Measurements from ENCODE around the gene SIPA1L3.
A peak's percentile ranks its signal among the peaks of the same experiment; 100 is the strongest.

SIPA1L3 gene

GRCh38 chr19:38252385-38252784, 345.4 kb downstream of the SIPA1L3 start:
- DNase-seq: no peak
- in situ Hi-C loops (cut with MboI; ENCODE audit: low pct_unique_long_range_greater_than_20kb, low sequenced_read_pairs): loop anchor here (10.0 kb wide), 1 partner anchor 72 kb away; no protein-coding TSS in a partner anchor

- DNase-seq: no peak
- in situ Hi-C loops (cut with MboI; ENCODE audit: low pct_unique_long_range_greater_than_20kb, low sequenced_read_pairs): loop anchor here (10.0 kb wide), 1 partner anchor 72 kb away; no protein-coding TSS in a partner anchor
Measured at GRCh38 chr19:38252941-38253691, 346.1 kb downstream of the SIPA1L3 start.

GRCh38 chr19:38253788-38254187, 346.8 kb downstream of the SIPA1L3 start:
- DNase-seq: no peak
- in situ Hi-C loops (cut with MboI; ENCODE audit: low pct_unique_long_range_greater_than_20kb, low sequenced_read_pairs): loop anchor here (10.0 kb wide), 1 partner anchor 71 kb away; no protein-coding TSS in a partner anchor

- DNase-seq: peak; percentile 69
Measured at GRCh38 chr19:38255383-38256014, 348.5 kb downstream of the SIPA1L3 start.

More at GRCh38 chr19:38255383-38256014, 348.5 kb downstream of the SIPA1L3 start:
- in situ Hi-C loops (cut with MboI; ENCODE audit: low pct_unique_long_range_greater_than_20kb, low sequenced_read_pairs): loop anchor here (10.0 kb wide), 1 partner anchor 69 kb away; no protein-coding TSS in a partner anchor

Measured in KBM-7 (cell line).